ENCODE measurements around the gene NOC2L.

Gene NOC2L

DNA sequence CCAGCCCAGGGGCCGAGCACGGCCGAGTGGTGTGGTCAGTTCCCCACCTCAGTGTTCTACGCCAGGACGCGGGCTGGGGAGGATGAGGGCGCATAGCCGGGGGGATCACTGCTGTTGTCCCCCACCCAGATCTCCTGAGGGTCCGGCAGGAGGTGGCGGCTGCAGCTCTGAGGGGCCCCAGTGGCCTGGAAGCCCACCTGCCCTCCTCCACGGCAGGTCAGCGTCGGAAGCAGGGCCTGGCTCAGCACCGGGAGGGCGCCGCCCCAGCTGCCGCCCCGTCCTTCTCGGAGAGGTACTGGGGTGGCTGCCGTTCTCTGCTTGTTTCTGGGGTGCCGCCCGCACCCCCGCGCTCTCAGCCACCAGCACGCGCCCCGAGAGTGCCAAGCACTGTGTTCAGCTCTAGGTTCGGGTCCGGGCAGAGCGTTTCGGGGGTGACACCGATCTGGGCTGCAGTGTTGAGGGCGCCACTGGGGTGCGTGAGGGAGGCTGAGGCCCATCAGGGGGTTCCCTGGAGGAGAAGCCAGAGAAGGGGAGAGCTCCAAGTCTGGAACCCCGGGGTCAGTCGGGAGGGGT lies 18.0 kb downstream of the NOC2L start:
- no peak for DNase-seq

DNA sequence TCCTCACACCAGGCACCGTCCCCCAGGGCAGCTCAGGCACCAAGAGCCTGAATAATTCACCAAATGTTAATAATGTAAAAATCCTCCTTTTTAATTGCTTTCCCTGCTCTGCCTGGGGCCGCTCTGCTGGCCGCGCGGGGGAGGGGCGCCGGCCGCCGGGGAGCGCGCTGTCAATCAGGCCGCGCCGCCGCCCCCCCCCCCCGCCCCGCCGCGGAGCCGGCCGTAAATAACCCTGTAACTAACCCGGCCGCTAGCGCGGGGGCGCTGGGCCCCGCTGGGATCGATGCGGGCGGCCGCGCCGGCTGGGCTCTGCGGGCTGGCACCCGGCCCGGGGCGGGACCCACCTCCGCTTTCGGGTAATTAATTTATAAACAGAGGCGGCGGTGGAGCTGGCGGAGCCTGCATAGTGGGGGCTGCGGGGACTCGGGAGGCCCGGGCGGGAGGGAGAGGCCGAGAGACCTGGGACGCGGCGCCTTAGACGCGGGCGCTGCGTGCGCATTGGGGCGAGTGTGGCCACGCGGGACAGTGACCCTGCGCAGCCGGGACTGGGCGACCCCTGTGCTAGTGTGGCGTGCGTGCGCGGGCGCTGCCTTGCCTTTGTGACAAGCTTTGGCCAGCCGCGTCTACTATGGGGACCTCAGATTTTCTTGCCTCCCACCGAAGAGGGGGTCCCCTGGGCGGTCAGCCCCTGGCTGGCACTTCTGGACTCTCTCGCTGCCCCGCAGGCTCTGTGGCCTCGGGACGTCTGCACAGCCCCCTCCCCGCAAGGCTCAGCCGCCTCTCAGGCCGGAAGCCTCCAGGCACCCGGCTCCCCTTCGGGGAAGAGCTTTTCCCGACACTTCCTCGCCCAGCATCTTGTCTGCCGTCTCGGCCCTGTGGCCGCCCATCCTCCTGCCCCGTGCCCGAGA lies 18.7 kb downstream of the NOC2L start:
- DNase-seq, result peak in 1 of 2 donors; percentile 27

GRCh38 chr1:939511-940106 lies 19.4 kb downstream of the NOC2L start:
- no peak for DNase-seq

GRCh38 chr1:938711-939489 lies 20.2 kb downstream of the NOC2L start:
- no peak for DNase-seq

- no peak for DNase-seq
Measured at GRCh38 chr1:938088-938683, 20.9 kb downstream of the NOC2L start.

DNA sequence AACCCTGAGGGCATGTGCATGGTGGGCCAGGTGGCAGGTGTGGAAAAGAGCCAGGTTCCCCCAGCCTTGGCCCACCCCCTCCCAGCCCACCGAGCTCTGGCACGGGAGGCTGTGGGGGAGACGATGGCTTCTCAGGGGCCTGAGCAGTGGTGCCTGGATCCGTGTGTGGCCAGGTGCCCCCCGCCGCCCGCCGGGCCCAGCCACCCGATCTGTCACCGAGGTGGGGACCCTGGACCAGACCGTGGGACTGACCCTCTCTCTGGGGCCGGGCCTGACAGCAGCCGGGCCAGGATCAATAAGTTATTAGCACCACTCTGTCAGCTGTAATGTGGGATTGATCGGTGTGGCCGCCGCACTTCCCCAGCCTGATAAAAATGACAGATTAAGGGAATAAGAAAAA lies 21.5 kb downstream of the NOC2L start:
- no peak for DNase-seq

DNA sequence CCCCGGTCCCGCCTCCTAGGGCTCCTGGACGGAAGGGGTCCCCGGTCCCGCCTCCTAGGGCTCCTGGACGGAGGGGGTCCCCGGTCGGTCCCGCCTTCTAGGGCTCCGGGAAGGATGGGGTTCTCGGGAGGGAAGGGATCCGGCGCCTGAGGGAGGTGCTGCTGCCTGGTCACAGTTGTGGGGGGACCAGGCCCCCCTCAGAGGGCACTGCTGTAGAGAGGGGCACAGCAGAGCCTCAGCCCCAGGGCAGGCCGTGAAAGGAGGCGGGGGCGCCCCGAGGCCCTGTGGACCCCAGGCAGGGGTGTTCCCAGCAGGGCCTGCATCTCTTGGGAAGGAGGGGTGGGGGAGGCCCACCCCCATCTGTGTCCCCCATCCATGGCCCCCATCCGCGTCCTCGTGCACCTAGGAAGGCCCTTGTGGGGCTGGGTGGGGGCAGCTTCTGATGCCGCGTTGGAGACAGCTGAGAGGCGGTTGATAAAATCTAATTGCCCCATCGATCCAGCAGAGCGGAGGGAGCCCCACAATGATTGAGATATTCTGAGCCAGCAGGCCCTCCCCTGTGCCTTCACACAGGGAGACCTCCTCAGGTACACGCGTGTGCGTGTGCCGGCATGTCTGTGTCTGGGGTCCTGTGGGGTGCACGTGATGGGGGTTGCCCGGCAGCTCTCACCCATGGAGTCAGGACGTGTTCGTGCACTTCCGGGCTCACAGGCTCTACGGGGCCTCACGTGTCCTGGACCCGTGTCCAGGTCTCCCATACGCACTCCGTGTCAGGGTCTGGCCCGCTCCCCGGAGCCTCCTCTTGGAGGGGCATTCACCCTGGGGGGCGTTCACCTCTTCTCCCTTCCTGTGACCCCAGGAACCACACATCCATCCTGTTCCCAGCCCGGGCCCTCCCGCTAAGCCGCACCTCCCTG lies 22.4 kb downstream of the NOC2L start:
- no peak for DNase-seq

GRCh38 chr1:935751-936231 lies 23.3 kb downstream of the NOC2L start:
- DNase-seq, result no peak

DNA sequence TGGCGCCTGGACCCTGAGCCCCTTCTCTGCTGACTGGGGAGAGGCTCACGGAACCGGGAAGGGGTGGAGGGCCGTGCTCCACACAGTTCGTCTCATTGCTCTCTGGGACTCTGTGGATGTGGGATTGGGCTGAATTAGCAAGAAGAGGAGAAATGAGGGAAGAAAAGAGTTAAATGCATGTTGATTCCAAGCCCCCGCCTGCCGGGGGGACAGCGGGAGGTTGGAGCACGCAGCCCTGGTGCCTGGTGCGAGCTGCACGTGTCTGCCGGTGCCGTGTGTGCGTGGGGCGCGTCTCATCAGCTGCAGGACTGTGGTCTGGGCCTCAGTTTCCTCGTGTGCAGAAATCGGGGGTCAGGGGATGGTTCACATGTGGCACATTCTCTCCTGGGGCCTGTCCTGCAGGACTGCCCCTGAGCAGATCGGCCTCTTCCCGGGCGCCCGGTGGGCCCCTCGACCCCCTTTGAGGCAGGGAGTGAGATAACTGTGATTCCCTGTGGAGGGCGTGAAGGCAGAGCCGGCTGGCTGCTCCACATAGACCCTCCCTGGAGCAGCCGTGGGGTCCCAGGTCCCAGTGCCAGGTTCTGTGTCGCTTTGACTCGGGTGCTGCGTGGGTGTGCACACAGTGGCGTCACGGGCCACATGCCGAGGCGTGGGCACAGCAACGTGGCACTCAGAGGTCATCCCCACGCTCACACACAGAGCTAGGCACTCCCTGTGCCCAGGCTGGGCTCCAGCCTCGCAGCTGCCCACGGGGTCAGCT lies 23.9 kb downstream of the NOC2L start:
- DNase-seq, result no peak

GRCh38 chr1:933603-933940 lies 25.5 kb downstream of the NOC2L start:
- DNase-seq, result no peak

DNA sequence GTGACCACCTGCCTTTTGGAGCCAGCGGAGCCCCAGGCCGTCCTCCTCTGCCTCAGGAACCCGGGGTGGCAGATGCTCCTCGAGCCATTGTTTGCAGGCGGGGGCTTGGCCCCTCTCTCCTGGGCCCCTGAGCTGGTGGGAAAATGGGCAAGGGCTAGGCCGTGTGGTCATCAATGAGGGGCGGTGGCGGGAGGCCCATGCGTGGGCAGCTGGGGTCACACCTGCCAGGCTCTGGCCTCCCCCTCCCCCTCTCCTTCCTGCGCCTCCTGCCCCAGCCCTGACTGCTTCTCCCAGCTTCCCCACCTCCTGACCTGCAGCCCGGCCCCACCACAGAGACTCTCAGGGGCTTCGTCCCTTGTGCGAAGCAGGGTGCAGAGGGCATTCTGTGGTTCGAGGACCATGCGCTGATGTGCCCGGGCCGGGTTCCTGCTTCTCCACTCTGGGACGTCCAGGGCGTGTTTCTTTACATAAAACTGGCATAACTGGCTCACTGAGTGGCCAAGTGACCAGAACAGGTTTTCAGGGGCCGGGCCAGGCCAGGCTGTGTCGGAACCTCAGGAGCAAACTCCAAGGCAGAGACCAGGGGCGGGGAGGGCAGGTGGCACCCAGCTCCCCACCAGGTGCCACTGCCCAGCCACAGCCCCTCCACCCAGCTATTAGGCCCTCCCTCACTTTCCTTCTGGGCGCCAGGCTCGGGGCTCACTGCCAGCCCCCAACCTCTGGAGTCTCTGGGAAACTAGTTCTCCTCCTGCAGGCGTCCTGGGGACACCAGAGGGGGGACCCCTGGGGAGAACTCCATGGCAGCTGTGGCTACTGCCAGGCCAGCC lies 26.1 kb downstream of the NOC2L start:
- DNase-seq, result no peak

DNA sequence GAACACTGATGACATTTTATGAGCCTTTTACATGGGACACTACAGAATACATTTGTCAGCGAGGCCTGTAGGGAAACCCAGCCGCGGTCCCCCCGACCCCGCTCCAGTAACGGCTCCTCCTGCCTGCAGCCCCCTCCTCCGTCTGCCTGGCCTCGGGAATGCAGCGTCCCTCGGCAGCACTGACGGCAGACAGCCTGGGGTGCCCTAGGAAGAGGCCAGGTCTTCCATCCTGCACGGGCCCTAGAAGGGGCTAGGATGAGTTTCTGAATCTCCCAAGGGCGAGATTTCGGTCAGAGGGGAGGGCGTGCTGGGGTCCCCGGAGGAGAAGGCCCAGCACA lies 26.9 kb downstream of the NOC2L start:
- no peak for DNase-seq

GRCh38 chr1:931380-932172 lies 27.5 kb downstream of the NOC2L start:
- no peak for DNase-seq

- DNase-seq, result no peak
Measured at GRCh38 chr1:930633-931138, 28.4 kb downstream of the NOC2L start.

GRCh38 chr1:929712-930632 lies 29.1 kb downstream of the NOC2L start:
- DNase-seq, result no peak

GRCh38 chr1:928825-929661 lies 30.0 kb downstream of the NOC2L start:
- no peak for DNase-seq

DNA sequence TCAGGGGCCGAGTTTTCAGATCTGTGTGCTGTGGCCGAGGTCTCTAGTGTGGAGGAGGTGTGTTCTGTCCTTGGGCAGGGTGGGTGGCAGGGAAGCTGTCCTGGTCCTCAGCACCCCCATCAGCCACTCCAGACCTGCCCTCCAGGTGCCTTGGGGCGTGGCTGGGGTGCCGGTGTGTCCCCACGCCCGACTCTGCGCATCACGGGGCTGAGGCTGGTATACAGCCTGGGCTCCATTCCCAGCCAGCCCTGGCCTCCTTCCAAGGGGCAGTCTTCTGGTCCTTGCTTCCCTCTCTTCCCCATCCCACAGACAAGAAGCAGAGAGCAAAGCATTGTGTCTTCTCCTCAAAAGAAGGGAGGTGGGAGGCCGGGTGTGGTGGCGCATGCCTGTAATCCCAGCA lies 31.3 kb downstream of the NOC2L start:
- no peak for DNase-seq

Data from CD4-positive, alpha-beta T cell treated with Interleukin-4 for 1 hour (primary cell).